ENCODE results near the gene ISCA1.
A peak's percentile ranks its signal among the peaks of the same experiment; 100 is the strongest.

Gene ISCA1

GRCh38 chr9:86285261-86285660 lies 2.9 kb upstream of the ISCA1 start:
- DNase-seq (ENCODE audit: low read depth in 2 of 2): no peak

- no peak for DNase-seq (ENCODE audit: low read depth in 2 of 2)
Measured at GRCh38 chr9:86282979-86283535, 719 bp upstream of the ISCA1 start.

GRCh38 chr9:86281593-86282076 lies 703 bp downstream of the ISCA1 start:
- DNase-seq (ENCODE audit: low read depth in 2 of 2): peak in 1 of 2 donors; percentile 10

- DNase-seq (ENCODE audit: low read depth in 2 of 2): no peak
Measured at GRCh38 chr9:86280580-86280979, 1.8 kb downstream of the ISCA1 start.

- no peak for DNase-seq (ENCODE audit: low read depth in 2 of 2)
Measured at GRCh38 chr9:86279839-86280238, 2.5 kb downstream of the ISCA1 start.

- DNase-seq (ENCODE audit: low read depth in 2 of 2): no peak
Measured at GRCh38 chr9:86277072-86277471, 5.3 kb downstream of the ISCA1 start.

- no peak for DNase-seq (ENCODE audit: low read depth in 2 of 2)
Measured at GRCh38 chr9:86275962-86276361, 6.4 kb downstream of the ISCA1 start.

GRCh38 chr9:86274821-86275643 lies 7.3 kb downstream of the ISCA1 start:
- DNase-seq (ENCODE audit: low read depth in 2 of 2): no peak

- no peak for DNase-seq (ENCODE audit: low read depth in 2 of 2)
Measured at GRCh38 chr9:86272221-86272620, 10.1 kb downstream of the ISCA1 start.

- no peak for DNase-seq (ENCODE audit: low read depth in 2 of 2)
Measured at GRCh38 chr9:86263876-86264275, 18.5 kb downstream of the ISCA1 start.

- no peak for DNase-seq (ENCODE audit: low read depth in 2 of 2)
Measured at GRCh38 chr9:86262492-86262891, 19.8 kb downstream of the ISCA1 start.

- no peak for DNase-seq (ENCODE audit: low read depth in 2 of 2)
Measured at GRCh38 chr9:86259557-86259956, 22.8 kb downstream of the ISCA1 start, which contains the start of gene C9orf153. C9orf153 (minus strand) TSS chr9:86259657; CDS start chr9:86229603, 30,054 bp downstream.

- DNase-seq (ENCODE audit: low read depth in 2 of 2): no peak
Measured at GRCh38 chr9:86257391-86257790, 24.9 kb downstream of the ISCA1 start.

- no peak for DNase-seq (ENCODE audit: low read depth in 2 of 2)
Measured at GRCh38 chr9:86256653-86257052, 25.7 kb downstream of the ISCA1 start.

GRCh38 chr9:86253577-86253976 lies 28.8 kb downstream of the ISCA1 start:
- DNase-seq (ENCODE audit: low read depth in 2 of 2): no peak

GRCh38 chr9:86252870-86253269 lies 29.5 kb downstream of the ISCA1 start:
- DNase-seq (ENCODE audit: low read depth in 2 of 2): no peak

- DNase-seq (ENCODE audit: low read depth in 2 of 2): no peak
Measured at GRCh38 chr9:86250123-86250522, 32.2 kb downstream of the ISCA1 start.

GRCh38 chr9:86248746-86249145 lies 33.6 kb downstream of the ISCA1 start:
- no peak for DNase-seq (ENCODE audit: low read depth in 2 of 2)

GRCh38 chr9:86246752-86247161 lies 35.6 kb downstream of the ISCA1 start:
- no peak for DNase-seq (ENCODE audit: low read depth in 2 of 2)

GRCh38 chr9:86242071-86242470 lies 40.3 kb downstream of the ISCA1 start:
- no peak for DNase-seq (ENCODE audit: low read depth in 2 of 2)

GRCh38 chr9:86241216-86241615 lies 41.1 kb downstream of the ISCA1 start:
- no peak for DNase-seq (ENCODE audit: low read depth in 2 of 2)

GRCh38 chr9:86238861-86239770 lies 43.2 kb downstream of the ISCA1 start:
- DNase-seq (ENCODE audit: low read depth in 2 of 2): no peak
